Testis (tissue), 2 donors: ENCODE results near the gene ACTG2.

Experiments
- POLR2A ChIP-seq: fragments of 450-650 bp; IDR thresholded peaks from one replicate; pipeline ENCODE4 v1.6.1; 2017; ENCODE audit warnings: antibody characterized with exemption, mild to moderate bottlenecking, moderate library complexity
- TF ChIP-seq, protein P1 (sequence below), 3 experiments: fragments of 450-650 bp in 2 of 3; fragments of 200-600 bp in 1 of 3; sonication (generic) in 1 of 3; IDR thresholded peaks; one replicate each; pipeline ENCODE4 v1.5.1; 2016 to 2019; ENCODE audit warnings: antibody characterized with exemption in 3 of 3, mild to moderate bottlenecking in 2 of 3, moderate library complexity in 1 of 3

DNA sequence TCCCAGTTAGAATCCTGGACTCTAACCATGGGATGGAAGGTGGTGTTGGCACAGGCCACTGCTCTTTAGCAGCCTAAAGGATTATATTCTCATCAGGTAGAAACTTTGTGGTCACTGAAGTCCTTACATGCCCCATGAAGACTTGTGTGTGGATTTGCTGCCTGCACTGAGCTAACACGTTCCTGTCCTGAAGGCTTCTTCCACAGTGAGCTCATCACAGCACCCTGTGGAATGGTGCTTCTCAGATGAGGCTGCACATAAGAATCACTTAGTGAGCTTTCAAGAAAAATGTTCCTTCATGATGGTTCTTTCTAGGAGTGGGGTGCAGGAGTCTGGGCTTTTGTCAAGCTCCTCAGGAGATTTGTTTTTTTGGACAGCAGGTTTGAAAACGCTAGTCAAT is 37.3 kb upstream of the ACTG2 start:
- TF ChIP-seq, protein P1, sequence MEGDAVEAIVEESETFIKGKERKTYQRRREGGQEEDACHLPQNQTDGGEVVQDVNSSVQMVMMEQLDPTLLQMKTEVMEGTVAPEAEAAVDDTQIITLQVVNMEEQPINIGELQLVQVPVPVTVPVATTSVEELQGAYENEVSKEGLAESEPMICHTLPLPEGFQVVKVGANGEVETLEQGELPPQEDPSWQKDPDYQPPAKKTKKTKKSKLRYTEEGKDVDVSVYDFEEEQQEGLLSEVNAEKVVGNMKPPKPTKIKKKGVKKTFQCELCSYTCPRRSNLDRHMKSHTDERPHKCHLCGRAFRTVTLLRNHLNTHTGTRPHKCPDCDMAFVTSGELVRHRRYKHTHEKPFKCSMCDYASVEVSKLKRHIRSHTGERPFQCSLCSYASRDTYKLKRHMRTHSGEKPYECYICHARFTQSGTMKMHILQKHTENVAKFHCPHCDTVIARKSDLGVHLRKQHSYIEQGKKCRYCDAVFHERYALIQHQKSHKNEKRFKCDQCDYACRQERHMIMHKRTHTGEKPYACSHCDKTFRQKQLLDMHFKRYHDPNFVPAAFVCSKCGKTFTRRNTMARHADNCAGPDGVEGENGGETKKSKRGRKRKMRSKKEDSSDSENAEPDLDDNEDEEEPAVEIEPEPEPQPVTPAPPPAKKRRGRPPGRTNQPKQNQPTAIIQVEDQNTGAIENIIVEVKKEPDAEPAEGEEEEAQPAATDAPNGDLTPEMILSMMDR (IDR thresholded peaks at IDR 0.05) = no peak
- no peak for TF ChIP-seq POLR2A
